AG08396 (cell line): Measurements from ENCODE around the gene C1orf74.

ENCODE experiments used
- DNase-seq: peaks from one replicate; pipeline ENCODE4 v3.0.0; 2012; ENCODE audit warnings: low spot score, mixed read lengths

The C1orf74 gene

GRCh38 chr1:209742409-209743144 lies 41.8 kb downstream of the C1orf74 start:
- peak; percentile 58 for DNase-seq

- DNase-seq, result no peak
These were observed 42.5 kb downstream of the C1orf74 start for GRCh38 chr1:209741889-209742288.

- DNase-seq, result no peak
These were observed 43.2 kb downstream of the C1orf74 start for GRCh38 chr1:209741193-209741592.

- DNase-seq, result no peak
These were observed 46.1 kb downstream of the C1orf74 start for GRCh38 chr1:209738270-209738669.

- no peak for DNase-seq
These were observed 47.2 kb downstream of the C1orf74 start for GRCh38 chr1:209737118-209737505.

- no peak for DNase-seq
These were observed 47.8 kb downstream of the C1orf74 start for GRCh38 chr1:209736490-209737117.

GRCh38 chr1:209733409-209734192 lies 50.8 kb downstream of the C1orf74 start:
- DNase-seq, result no peak

- DNase-seq, result no peak
These were observed 51.6 kb downstream of the C1orf74 start for GRCh38 chr1:209732725-209733124.

- no peak for DNase-seq
These were observed 54.9 kb downstream of the C1orf74 start for GRCh38 chr1:209729436-209729835.
